GM23338 (cell line): ENCODE measurements around the gene TPO. TPM values are rescaled to one million over a fixed set of nuclear protein-coding genes. Genes with fewer than 3 reads are reported as not detected.

Source experiments
- ATAC-seq: fragments of 200-7000 bp; cut with Tn5 transposase; 3 replicates; pipeline ENCODE4 v1.9.1; 2020
- DNase-seq: peaks from one replicate; pipeline ENCODE4 v3.0.0-alpha.2; 2015; ENCODE audit warnings: low spot score
- H2AFZ ChIP-seq: fragments of 200-600 bp; sonication (generic); 2 replicates; pipeline ENCODE4 v1.8.0; 2016; ENCODE audit warnings: antibody characterized with exemption, mild to moderate bottlenecking, moderate library complexity
- H3F3A ChIP-seq: fragments of 200-600 bp; sonication (generic); replicated peaks from 2 replicates; pipeline ENCODE4 v1.8.0; 2017; ENCODE audit warnings: antibody characterized with exemption, mixed run types, low read depth
- H3K27ac ChIP-seq: fragments of 200-600 bp; sonication (generic); 2 replicates; pipeline ENCODE4 v1.6.1; 2016; ENCODE audit warnings: low read depth
- H3K27me3 ChIP-seq: fragments of 200-600 bp; sonication (generic); 2 replicates; pipeline ENCODE4 v1.8.0; 2016; ENCODE audit warnings: mild to moderate bottlenecking, mixed run types, moderate library complexity; ENCODE audit not compliant: insufficient read depth
- H3K36me3 ChIP-seq: fragments of 200-600 bp; sonication (generic); 2 replicates; pipeline ENCODE4 v1.8.0; 2016; ENCODE audit warnings: mild to moderate bottlenecking; ENCODE audit not compliant: insufficient read depth
- H3K4me1 ChIP-seq: fragments of 200-600 bp; sonication (generic); 2 replicates; pipeline ENCODE4 v1.8.0; 2016; ENCODE audit warnings: mild to moderate bottlenecking, moderate library complexity; ENCODE audit not compliant: insufficient read depth
- H3K4me2 ChIP-seq: fragments of 200-600 bp; sonication (generic); 2 replicates; pipeline ENCODE4 v1.7.1; 2017; ENCODE audit warnings: mixed run types
- H3K4me3 ChIP-seq: fragments of 200-600 bp; sonication (generic); 2 replicates; pipeline ENCODE4 v1.6.1; 2016; ENCODE audit warnings: mixed run types
- H3K79me2 ChIP-seq: fragments of 200-600 bp; sonication (generic); replicated peaks from 2 replicates; pipeline ENCODE4 v1.8.0; 2017; ENCODE audit warnings: mild to moderate bottlenecking; ENCODE audit not compliant: insufficient read depth
- H3K9me2 ChIP-seq: fragments of 200-600 bp; sonication (generic); 2 replicates; pipeline ENCODE4 v1.8.0; 2017; ENCODE audit not compliant: insufficient read depth
- H4K20me1 ChIP-seq: fragments of 200-600 bp; sonication (generic); replicated peaks from 2 replicates; pipeline ENCODE4 v1.8.0; 2017; ENCODE audit warnings: mild to moderate bottlenecking; ENCODE audit not compliant: insufficient read depth
- H3K27ac Mint-ChIP-seq: 2 replicates; pipeline ENCODE4 v1.8.0; 2020; ENCODE audit warnings: inconsistent platforms, mild to moderate bottlenecking, moderate library complexity, mixed read lengths
- H3K27me3 Mint-ChIP-seq: 3 replicates; pipeline ENCODE4 v1.8.0; 2022; ENCODE audit warnings: low read depth, mild to moderate bottlenecking, moderate library complexity, mixed read lengths, inconsistent platforms; ENCODE audit not compliant: insufficient read depth, poor library complexity
- H3K36me3 Mint-ChIP-seq: 3 replicates; pipeline ENCODE4 v1.8.0; 2021; ENCODE audit warnings: low read depth, mild to moderate bottlenecking, inconsistent platforms, moderate library complexity, mixed read lengths
- H3K4me1 Mint-ChIP-seq: 3 replicates; pipeline ENCODE4 v1.8.0; 2020; ENCODE audit warnings: mild to moderate bottlenecking, inconsistent platforms, mixed read lengths
- H3K4me3 Mint-ChIP-seq: 3 replicates; pipeline ENCODE4 v1.8.0; 2021; ENCODE audit warnings: moderate library complexity, mild to moderate bottlenecking, inconsistent platforms, mixed read lengths
- H3K9me3 Mint-ChIP-seq: 3 replicates; pipeline ENCODE4 v1.8.0; 2020; ENCODE audit warnings: moderate library complexity, mild to moderate bottlenecking, inconsistent platforms, mixed read lengths
- EZH2 ChIP-seq: fragments of 200-600 bp; sonication (generic); IDR thresholded peaks from one replicate; pipeline ENCODE4 v1.8.0; 2017; ENCODE audit warnings: antibody characterized with exemption, mild to moderate bottlenecking, low read depth; ENCODE audit not compliant: unreplicated experiment
- JUNB ChIP-seq: IDR thresholded peaks from one replicate; pipeline ENCODE4 v1.6.1; 2016; ENCODE audit warnings: antibody characterized with exemption; ENCODE audit not compliant: unreplicated experiment
- REST ChIP-seq: IDR thresholded peaks from one replicate; pipeline ENCODE4 v1.6.1; 2018; ENCODE audit warnings: antibody characterized with exemption; ENCODE audit not compliant: unreplicated experiment
- ZNF462 ChIP-seq: fragments of 250-450 bp; sonication (Bioruptor Pico); IDR thresholded peaks from 2 replicates; pipeline ENCODE4 v1.5.0; 2020; ENCODE audit warnings: mild to moderate bottlenecking, moderate library complexity
- polyA plus RNA-seq: library from polyadenylated mRNA; unstranded; fragments of >200 nt; fragmentation: Nextera tagmentation; extraction: Ambion mirVana; gene quantifications from 2 replicates; pipeline ENCODE4 v1.2.1, GENCODE V29; 2016
- total RNA-seq: library from RNA; depleted of rRNA; stranded (reverse); fragments of >200 nt; shearing (Covaris generic); gene quantifications from 2 replicates; pipeline ENCODE4 v1.2.3, GENCODE V29; 2014

The TPO gene
- total and polyA plus RNA-seq, 2 experiments from 2014 or later = 0.74 TPM; not detected in 1

GRCh38 chr2:1584051-1584531, 170.8 kb downstream of the TPO start:
- TF ChIP-seq JUNB = no peak
- TF ChIP-seq ZNF462 = no peak
- TF ChIP-seq REST = no peak
- no peak for TF ChIP-seq EZH2
- no peaks in the 10 kb centered on the region for H3F3A ChIP-seq
- Mint-ChIP-seq H3K4me3 (no peak overlapping the region), H3K36me3 (peaks cover 4% of the 10 kb centered on the region), H3K27me3 (peaks cover 5% of the 10 kb centered on the region), H3K4me1 (peaks cover 14% of the 10 kb centered on the region), H3K9me3 (no peaks in the 10 kb centered on the region; the same call in 2 of the 3 replicates), H3K27ac (no peak overlapping the region)
- no peaks in the 10 kb centered on the region for H3K79me2 ChIP-seq
- H3K4me2 ChIP-seq = no peak overlapping the region
- no peaks in the 10 kb centered on the region for H3K36me3 ChIP-seq
- no peaks in the 10 kb centered on the region for H3K9me2 ChIP-seq
- no peaks in the 10 kb centered on the region for H4K20me1 ChIP-seq
- no peaks in the 10 kb centered on the region for H3K4me1 ChIP-seq
- DNase-seq (no peak), ATAC-seq (no peak)
- H2AFZ ChIP-seq = no peak overlapping the region
- H3K4me3 ChIP-seq = no peak overlapping the region
- no peak overlapping the region for H3K27ac ChIP-seq
- H3K27me3 ChIP-seq = no peaks in the 10 kb centered on the region
